Fibroblast of mammary gland (primary cell): ENCODE measurements around the gene DHRSX.

Experiments
- DNase-seq: peaks from one replicate; pipeline ENCODE4 v3.0.0-alpha.2; 2010; ENCODE audit warnings: low read depth
- H3K4me3 ChIP-seq: 2 replicates; pipeline ENCODE4 v1.5.1; 2011; ENCODE audit warnings: low read depth, mild to moderate bottlenecking, low read length, moderate library complexity; ENCODE audit not compliant: control insufficient read depth
- CTCF ChIP-seq: conservative IDR thresholded peaks from 2 replicates; pipeline ENCODE4 v1.5.1; 2011; ENCODE audit warnings: low read depth, low read length, inconsistent platforms; ENCODE audit not compliant: control insufficient read depth, insufficient read depth

Gene DHRSX

GRCh38 chrX:2498781-2499302 lies 1.9 kb downstream of the DHRSX start:
- TF ChIP-seq CTCF = no peak
- H3K4me3 ChIP-seq = peak overlapping the region; percentile 68
- DNase-seq = peak; percentile 35

GRCh38 chrX:2497961-2498780 lies 2.6 kb downstream of the DHRSX start:
- H3K4me3 ChIP-seq = peak overlapping the region; percentile 68
- peak; percentile 43 for DNase-seq

GRCh38 chrX:2495595-2495994 lies 5.2 kb downstream of the DHRSX start:
- TF ChIP-seq CTCF = no peak
- no peak overlapping the region for H3K4me3 ChIP-seq
- no peak for DNase-seq

More at GRCh38 chrX:2497961-2498780, 2.6 kb downstream of the DHRSX start:
- no peak for TF ChIP-seq CTCF

GRCh38 chrX:2492531-2493218 lies 8.1 kb downstream of the DHRSX start:
- no peak overlapping the region for H3K4me3 ChIP-seq
- no peak for TF ChIP-seq CTCF
- no peak for DNase-seq

GRCh38 chrX:2490634-2491033 lies 10.1 kb downstream of the DHRSX start:
- no peak for DNase-seq
- TF ChIP-seq CTCF = no peak
- H3K4me3 ChIP-seq = no peak overlapping the region

GRCh38 chrX:2489446-2490445 lies 11.0 kb downstream of the DHRSX start:
- TF ChIP-seq CTCF = no peak
- DNase-seq = no peak
- H3K4me3 ChIP-seq = no peak overlapping the region
